ENCODE measurements around the gene TIMM17A.
"Not testable (repeated sequence)": the region's sequence is repeated elsewhere in the genome, so short reads cannot be mapped to it uniquely, and the experiment has no call there.

TIMM17A gene

DNA sequence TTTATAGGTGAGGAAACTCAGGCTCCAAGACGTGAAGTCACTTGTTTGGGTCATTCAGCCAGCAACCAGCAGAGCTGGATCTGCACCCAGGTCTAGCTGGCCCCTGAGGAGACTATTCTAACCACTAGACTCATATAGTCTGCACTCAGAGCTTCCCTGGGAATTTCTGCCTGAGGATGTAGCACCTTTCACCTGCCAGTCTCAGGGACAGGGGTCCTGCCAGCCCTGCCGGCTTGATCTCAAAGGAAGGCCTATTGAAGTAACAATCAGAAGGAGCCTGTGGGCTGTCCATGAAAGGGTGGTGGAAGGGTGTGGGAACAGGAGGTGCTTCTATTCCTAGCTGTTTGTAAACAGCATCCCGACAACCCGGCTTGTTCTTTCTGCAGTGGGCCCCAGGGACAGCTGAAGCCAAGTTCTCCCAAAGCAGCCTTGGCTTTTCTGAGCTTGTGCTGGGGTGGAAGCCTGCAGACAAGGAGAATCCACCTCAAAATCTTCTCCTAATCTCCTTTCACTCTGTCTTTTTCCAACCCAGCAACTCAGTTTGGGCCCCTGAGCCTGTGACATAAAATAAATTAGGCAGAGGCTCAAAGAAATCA is 16.8 kb upstream of the TIMM17A start:
- no peak for DNase-seq
- in situ Hi-C loops (cut with MboI; ENCODE audit: low pct_unique_long_range_greater_than_20kb, low sequenced_read_pairs): no loop called here

DNA sequence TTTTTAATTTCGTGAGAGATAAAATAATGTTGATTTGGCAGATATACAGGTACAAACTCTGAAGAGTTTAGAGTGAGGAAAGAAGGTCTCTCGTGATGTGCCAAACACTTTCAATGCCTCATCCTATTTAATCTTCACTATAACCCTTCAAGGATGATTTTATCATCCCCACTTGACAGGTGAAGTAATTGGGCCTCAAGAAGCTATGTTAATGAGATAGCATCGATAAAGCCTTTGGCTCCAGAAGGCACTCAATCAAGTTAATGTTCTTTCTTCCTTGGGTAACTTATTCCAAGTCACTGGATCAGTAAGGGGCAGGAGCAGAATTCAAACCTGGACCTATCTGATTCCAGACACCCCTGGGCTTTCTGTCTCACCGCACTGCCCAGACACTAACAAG is 16.2 kb upstream of the TIMM17A start:
- in situ Hi-C loops (cut with MboI; ENCODE audit: low pct_unique_long_range_greater_than_20kb, low sequenced_read_pairs): no loop called here
- DNase-seq: no peak

DNA sequence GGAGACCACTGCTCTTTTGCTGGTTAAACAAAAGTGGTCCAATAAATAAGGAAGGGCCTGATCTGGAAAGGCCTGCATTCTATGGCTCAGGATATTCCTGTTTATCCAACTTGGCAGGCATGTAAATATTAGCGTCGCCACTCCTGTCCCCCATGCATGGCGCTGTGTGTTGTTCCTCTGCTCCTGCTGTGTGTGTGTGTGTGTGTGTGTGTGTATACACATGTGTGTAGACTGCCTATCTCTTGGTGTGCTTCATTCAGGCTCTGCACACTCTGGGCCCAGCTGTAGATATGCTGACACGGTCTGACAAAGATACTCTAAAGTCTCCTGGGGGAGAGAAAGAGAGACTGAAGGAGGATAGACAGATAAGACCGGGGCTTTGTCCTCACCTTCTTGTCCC is 15.7 kb upstream of the TIMM17A start:
- no peak for DNase-seq
- in situ Hi-C loops (cut with MboI; ENCODE audit: low pct_unique_long_range_greater_than_20kb, low sequenced_read_pairs): no loop called here

DNA sequence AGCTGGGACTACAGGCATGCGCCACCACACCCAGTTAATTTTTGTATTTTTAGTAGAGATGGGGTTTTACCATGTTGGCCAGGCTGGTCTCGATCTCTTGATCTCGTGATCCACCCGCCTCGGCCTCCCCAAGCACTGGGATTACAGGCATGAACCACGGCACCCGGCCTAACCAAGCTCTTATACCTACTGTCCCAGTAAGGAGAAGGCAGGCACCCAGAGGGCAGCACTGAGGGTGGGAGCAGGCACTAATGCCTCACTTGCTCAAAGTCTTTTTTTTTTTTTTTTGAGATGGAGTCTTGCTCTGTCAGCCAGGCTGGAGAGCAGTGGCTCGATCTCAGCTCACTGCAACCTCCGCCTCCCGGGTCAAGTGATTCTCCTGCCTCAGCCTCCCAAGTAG is 15.0 kb upstream of the TIMM17A start:
- DNase-seq; in situ Hi-C loops (cut with MboI; ENCODE audit: low pct_unique_long_range_greater_than_20kb, low sequenced_read_pairs): not testable (repeated sequence)

DNA sequence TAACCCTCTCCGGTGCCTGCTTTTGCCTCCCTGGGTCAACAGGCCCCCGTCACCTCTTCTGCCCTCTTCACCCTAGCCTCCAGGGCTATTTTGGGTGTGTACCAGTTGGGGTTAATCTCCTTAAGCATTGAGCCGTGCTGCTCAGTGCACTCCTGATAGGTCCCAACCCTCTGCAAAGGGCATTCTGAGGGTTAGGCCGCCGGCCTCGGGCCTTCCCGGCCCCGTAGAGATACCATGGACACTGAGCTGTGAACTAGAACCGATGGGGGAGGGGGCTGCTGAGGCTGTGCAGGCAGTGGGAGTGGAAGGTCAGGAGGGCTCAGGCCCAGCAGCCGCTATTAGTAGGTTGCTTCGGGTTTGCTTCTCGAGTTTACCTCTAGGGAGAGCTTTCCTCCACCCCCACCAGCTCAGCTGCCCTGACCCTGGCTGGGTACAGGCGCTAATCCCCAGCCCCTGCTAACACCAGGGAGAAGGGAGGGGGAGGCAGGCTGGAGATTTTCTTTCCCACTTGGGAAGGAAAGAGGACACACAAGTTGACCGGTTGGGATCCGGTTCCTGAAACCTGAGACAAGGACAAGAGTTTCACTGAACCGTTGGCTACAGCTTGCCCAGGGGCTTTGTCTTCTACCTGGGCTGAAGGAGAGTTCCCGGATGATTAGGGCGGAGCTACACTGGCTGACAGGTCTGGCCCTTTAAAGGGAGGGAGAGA is 13.7 kb upstream of the TIMM17A start:
- no peak for DNase-seq
- in situ Hi-C loops (cut with MboI; ENCODE audit: low pct_unique_long_range_greater_than_20kb, low sequenced_read_pairs): no loop called here

DNA sequence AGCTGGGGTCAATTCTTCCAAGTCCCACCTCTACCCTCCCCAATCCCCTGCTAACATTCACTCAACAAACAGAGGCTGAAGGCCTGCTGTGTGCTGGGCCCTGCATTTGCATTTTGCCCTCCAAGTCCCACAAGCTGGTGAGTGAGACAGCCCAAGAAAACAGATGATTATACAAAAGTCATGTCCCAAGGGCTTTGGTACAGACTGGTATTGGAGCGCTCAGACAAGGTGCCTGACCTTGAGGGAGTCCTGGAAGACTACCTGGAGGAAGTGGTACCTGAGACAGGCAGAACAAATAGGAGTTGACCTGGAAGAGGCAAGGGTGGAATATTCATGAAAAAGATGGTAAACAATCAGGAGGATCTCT is 13.2 kb upstream of the TIMM17A start:
- DNase-seq: no peak
- in situ Hi-C loops (cut with MboI; ENCODE audit: low pct_unique_long_range_greater_than_20kb, low sequenced_read_pairs): no loop called here

DNA sequence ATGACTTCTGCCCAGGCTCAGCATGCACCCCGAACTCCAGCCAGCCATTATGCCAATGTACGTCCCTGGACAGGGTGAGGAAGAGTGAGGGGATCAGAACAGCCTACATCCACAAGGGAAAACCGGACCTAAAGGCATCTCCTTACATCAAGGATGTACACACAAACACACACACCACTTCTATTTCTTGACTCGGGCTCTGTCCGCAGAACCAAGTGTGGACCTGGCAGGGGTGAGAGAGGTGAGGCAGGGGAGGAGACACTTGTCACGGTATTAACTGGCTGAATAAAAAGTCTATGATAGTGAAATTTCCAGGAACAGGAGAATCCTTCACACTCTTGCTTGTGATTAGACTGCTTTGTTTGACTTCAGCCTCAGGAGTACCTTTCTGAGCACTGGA is 11.3 kb upstream of the TIMM17A start:
- in situ Hi-C loops (cut with MboI; ENCODE audit: low pct_unique_long_range_greater_than_20kb, low sequenced_read_pairs): no loop called here

DNA sequence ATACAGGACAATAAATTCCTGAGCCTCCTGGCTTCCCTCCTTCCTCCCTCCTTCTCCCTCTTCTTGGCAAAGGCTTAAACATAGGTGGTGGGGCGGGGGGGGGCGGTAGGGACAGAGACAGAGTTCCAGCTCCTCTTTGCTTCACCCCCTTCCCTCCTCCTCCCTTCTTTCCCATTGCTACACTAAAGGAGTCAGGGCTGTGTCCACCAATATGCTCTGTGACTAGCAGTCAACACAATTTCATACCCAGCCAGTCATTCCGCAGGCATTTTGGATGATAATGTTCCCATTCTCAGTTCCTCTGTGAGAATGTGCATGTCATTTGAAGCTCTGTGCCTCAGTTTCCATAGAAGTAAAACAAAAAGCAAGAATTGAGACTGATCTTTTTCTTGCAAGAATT is 10.7 kb upstream of the TIMM17A start:
- in situ Hi-C loops (cut with MboI; ENCODE audit: low pct_unique_long_range_greater_than_20kb, low sequenced_read_pairs): no loop called here
- DNase-seq: no peak

More for the DNA sequence above, 11.3 kb upstream of the TIMM17A start:
- no peak for DNase-seq

DNA sequence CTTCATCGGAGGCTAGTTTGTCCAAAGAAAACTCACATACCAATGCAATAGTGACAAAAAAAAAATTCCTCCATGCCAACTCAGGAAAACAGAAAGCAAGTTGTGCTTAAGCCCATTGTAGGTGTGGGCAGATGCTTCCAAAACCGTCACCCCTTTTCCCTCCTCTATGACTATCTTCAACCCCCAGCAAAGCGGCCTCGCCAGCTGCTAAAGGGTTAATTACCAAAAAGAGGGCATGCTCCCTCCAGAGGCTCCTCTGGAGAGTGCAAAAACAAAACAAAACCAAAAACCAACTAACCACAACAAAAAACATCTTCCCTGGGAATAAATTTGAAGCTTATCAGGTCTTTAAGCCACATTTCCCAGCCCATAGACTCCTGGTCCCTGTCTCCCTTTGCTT is 10.1 kb upstream of the TIMM17A start:
- no peak for DNase-seq
- in situ Hi-C loops (cut with MboI; ENCODE audit: low pct_unique_long_range_greater_than_20kb, low sequenced_read_pairs): no loop called here

DNA sequence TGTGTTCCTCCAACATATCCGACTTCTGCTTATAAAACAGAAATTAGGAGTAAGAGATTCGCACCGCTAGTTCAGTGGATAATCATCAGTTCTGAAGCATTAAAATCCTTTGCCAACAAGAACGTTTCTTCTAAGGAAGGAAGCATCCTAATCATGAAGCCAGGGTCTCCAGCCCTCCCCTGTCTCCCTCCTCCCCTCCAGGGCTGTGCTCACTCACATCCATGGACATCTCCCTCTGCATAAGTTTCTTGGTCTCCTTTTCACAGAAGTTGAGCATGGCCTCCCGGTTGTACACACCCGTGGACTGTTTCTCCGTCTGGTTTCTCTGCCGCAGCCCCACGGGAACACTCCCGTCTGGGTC is 9.5 kb upstream of the TIMM17A start:
- in situ Hi-C loops (cut with MboI; ENCODE audit: low pct_unique_long_range_greater_than_20kb, low sequenced_read_pairs): no loop called here
- no peak for DNase-seq

DNA sequence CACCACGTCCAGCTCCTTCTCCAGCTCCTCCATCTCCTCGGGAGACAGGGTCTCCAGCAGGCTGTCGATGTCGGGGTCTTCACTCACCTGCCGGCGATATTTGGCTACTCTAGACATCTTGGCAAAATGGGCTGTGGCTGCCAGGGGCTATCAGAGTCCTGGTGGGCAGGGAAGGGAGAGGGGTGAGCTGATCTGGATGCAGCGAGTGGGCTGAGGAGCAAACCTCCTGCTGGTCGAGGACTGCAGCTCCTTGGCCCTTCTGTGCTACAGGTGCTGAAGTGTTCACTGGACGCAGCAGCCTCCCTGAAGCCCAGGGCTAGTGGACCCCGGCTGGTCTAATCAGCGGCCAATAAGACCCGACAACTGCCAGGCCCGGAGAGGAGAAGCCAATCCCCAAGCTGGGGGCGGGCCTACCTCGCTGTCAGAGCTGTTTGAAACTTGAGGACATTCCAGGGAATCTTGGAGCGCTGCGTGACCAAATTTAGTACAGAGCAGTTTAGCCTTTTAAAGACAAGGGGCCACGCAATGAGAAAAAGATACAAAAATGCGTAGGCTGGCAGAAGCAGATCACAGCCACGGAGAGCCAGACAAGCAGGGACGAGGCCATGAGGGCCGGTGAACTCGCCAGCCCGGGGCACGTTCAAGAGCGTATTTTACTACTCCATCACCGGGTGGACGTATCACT is 8.9 kb upstream of the TIMM17A start, which contains the start of gene LMOD1:
LMOD1 (minus strand) TSS at position 325 of the 685 bp plus-strand sequence; CDS start at position 117, 208 bp downstream.
- in situ Hi-C loops (cut with MboI; ENCODE audit: low pct_unique_long_range_greater_than_20kb, low sequenced_read_pairs): no loop called here
- DNase-seq: peak; percentile 28

DNA sequence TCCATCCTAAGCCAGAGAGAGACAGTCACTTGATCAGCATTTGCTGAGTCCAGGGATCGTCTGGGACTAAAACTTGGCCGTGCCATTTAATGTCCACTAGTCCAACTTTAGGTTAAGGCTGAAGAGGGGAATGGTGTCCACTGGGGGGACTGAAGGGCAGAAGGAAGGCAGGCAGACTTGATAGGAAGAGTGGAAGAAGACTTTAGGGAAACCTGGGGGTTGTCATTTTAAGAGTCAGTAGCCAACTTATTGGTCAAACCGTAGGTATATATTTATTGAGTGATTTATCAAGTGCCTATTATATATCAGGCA is 7.7 kb upstream of the TIMM17A start:
- DNase-seq: no peak
- in situ Hi-C loops (cut with MboI; ENCODE audit: low pct_unique_long_range_greater_than_20kb, low sequenced_read_pairs): no loop called here

DNA sequence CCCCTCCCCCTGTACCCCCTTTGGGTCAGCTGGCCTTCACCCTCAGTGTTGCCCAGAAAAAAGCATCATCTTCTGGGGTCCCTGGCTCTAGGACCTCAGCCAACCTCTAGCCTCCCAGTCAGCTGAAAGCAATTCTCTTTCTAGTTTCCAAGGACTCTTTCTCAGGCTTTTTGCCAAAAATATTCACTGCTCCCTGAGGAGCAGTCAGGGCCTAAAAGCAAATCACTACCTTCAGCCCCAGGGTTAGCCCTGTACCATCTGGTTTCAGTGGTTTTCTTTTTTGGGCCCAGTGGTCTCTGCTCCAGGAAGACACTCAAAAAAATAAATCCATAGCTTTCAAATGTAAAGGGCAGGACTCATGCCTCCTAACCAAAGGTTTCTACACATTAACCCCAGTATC is 5.8 kb upstream of the TIMM17A start:
- DNase-seq: no peak
- in situ Hi-C loops (cut with MboI; ENCODE audit: low pct_unique_long_range_greater_than_20kb, low sequenced_read_pairs): no loop called here

DNA sequence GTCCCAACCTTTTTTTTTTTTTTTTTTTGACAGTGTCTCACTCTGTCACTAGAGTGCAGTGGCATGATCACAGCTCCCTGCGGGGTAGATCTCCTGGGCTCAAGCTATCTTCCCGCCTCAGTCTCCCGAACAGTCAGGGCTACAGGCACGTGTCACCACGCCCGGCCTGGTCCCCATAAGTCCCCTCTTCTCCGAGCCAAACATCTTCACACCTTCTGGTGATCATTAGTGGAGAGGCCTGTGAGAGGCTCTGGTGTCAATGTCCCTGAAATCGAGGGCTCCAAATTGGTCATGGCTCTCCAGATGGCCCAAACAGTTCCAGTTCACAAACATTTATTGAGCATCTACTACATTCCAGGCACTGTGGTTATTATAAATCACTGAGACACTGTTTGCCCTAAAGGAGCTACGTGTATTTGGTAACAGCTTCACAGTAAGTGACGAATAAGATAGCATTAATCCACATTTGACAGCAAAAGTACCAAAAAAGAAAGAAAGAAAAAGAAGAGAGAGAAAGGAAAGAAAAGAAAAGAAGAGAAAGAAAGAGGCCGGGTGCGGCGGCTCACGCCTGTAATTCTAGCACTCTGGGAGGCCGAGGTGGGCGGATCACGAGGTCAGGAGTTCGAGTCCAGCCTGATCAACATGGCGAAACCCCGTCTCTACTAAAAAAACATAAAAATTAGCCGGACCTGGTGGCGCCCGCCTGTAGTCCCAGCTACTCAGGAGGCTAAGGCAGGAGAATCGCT is 867 bp upstream of the TIMM17A start:
- in situ Hi-C loops (cut with MboI; ENCODE audit: low pct_unique_long_range_greater_than_20kb, low sequenced_read_pairs): loop anchor here (10.0 kb wide), 1 partner anchor 50 kb away; no protein-coding TSS in a partner anchor
- DNase-seq: no peak

DNA sequence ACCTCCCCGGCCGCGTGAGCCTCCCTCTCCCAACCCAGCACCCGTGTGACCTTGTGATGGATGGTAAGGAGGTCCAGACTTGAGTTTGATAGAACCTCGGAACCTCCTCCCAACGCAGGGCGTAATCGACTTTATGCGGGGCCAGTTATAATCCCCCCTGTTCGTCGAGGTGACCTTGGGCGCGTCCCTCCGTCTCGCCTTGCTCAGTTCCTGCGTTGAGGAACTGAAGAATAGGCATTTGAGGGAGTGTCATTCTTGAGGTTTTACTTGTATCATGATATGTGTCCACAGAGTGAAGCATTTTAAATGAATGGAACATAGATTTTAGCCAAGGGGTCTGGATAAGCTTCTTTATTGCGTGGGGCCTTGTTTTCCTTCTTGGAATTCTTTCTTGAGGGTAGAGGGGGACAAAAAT is 433 bp downstream of the TIMM17A start:
- DNase-seq: no peak
- in situ Hi-C loops (cut with MboI; ENCODE audit: low pct_unique_long_range_greater_than_20kb, low sequenced_read_pairs): loop anchor here (10.0 kb wide), 1 partner anchor 51 kb away; no protein-coding TSS in a partner anchor

DNA sequence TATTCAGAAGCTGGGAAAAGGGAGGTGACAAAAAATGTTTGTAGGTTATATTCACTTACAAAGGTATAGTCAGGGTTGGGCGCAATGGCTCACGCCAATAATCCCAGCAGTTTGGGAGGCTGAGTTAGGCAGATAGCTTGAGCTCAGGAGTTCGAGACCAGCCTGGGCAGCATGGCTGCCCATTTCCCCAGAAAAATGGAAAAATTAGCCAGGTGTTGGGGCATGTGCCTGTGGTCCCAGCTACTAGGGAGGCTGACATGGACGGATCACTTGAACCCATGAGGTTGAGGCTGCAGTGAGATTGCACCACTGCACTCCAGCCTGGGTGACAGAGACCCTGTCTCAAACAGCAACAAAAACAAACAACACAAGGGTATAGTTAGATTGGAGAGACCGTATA is 3.0 kb downstream of the TIMM17A start:
- in situ Hi-C loops (cut with MboI; ENCODE audit: low pct_unique_long_range_greater_than_20kb, low sequenced_read_pairs): loop anchor here (10.0 kb wide), 1 partner anchor 54 kb away; no protein-coding TSS in a partner anchor
- no peak for DNase-seq

DNA sequence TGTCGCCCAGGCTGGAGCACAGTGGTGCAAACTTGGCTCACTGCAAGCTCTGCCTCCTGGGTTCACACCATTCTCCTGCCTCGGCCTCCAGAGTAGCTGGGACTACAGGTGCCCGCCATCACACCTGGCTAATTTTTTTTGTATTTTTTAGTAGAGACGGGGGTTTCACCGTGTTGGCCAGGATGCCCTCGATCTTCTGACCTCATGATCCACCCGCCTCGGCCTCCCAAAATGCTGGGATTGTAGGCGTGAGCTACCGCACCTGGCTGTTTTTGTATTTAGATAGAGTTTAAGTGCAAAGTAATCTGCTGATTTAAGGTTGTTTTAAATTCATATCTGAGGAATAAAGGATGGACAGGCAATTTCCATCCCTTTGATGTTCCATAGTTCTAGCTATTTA is 7.1 kb downstream of the TIMM17A start:
- in situ Hi-C loops (cut with MboI; ENCODE audit: low pct_unique_long_range_greater_than_20kb, low sequenced_read_pairs); DNase-seq: not testable (repeated sequence)

DNA sequence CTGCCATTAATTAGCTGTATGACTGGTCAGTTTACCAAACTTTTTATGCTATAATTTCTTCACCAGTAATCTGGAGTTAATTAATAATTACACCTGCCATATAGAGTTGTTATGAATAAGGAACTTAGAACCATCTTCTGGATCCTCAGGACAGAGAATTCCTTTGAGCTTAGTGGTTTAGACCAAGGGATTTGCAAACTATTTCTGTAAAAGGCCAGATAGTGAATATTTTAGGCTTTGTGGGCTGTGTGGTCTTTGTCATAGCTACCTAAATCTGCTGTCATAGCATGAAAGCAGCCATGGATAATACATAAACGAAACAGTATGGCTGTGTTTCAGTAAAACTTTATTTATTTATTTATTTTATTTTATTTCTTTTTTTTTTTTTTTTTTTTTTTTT is 9.0 kb downstream of the TIMM17A start:
- no peak for DNase-seq
- in situ Hi-C loops (cut with MboI; ENCODE audit: low pct_unique_long_range_greater_than_20kb, low sequenced_read_pairs): no loop called here

DNA sequence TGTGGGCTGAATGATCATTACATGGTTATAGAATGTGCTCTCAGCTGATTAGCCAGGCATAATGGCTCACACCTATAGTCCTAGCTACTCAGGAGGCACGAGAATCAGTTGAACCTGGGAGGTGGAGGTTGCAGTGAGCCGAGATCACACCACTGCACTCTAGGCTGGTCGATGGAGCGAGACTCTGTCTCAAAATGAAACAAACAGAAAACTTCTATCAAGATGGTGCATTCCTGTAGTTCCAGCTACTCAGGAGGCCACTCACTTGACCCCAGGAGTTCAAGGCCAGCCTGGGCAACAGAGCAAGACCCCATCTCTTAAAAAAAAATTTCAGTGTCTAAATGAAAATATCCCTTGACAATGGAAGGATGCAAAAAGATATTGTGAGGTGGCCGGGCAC is 10.9 kb downstream of the TIMM17A start:
- DNase-seq: no peak

More for the DNA sequence above, 10.9 kb downstream of the TIMM17A start:
- in situ Hi-C loops (cut with MboI; ENCODE audit: low pct_unique_long_range_greater_than_20kb, low sequenced_read_pairs): no loop called here

All from KBM-7 (cell line).